HCT116 (cell line): ENCODE measurements around the gene HCRTR1. TPM values are rescaled to one million over a fixed set of nuclear protein-coding genes. Genes with fewer than 3 reads are reported as not detected.

Experiments
- ATAC-seq: fragments of 200-7000 bp; cut with Tn5 transposase; 2 replicates; pipeline ENCODE4 v1.9.1; 2020; ENCODE audit warnings: mild to moderate bottlenecking, moderate library complexity
- BruUV-seq: library from RNA; stranded (reverse); fragments of 400-500 nt; replicated peaks from 2 replicates; lab custom pipeline; 2021; lab: Mats Ljungman, UMichigan
- CTCF ChIA-PET: fragments of 300-600 bp; sonication (Branson Sonifier 250); formaldehyde crosslinking; loops from one replicate; lab custom pipeline; 2021; ENCODE audit warnings: antibody characterized with exemption; lab: Charles Lee
- POLR2A ChIA-PET: fragments of 300-600, 350-600 bp; sonication (Branson Sonifier 250); formaldehyde crosslinking; loops from one replicate; lab custom pipeline; 2021; ENCODE audit warnings: antibody characterized with exemption; lab: Charles Lee
- RAD21 ChIA-PET, 2 experiments: fragments of 300-600 bp; sonication (Branson Sonifier 250); formaldehyde crosslinking; loops; one replicate each; lab custom pipeline; 2023; ENCODE audit warnings: low total read pairs in 2 of 2; ENCODE audit not compliant: uncharacterized antibody in 2 of 2, unreplicated experiment in 2 of 2, low non-redundant PET in 1 of 2; lab: Charles Lee
- DNase-seq: peaks from one replicate; pipeline ENCODE4 v3.0.0-alpha.2; 2010; ENCODE audit warnings: low read depth, low spot score
- H2AFZ ChIP-seq: fragments of 200-600 bp; shearing (Covaris generic), sonication (generic); 2 replicates; pipeline ENCODE4 v1.6.1; 2017; ENCODE audit warnings: low read depth, mixed run types, mixed read lengths, antibody characterized with exemption, low read length; ENCODE audit not compliant: poor library complexity, severe bottlenecking
- H3K27ac ChIP-seq: 2 replicates; pipeline ENCODE4 v1.5.1; 2012; ENCODE audit warnings: low read depth, low read length
- H3K27me3 ChIP-seq: fragments of 200-600 bp; sonication (generic); 2 replicates; pipeline ENCODE4 v1.6.1; 2016; ENCODE audit warnings: mixed run types, low read length, mixed read lengths; ENCODE audit not compliant: insufficient read depth
- H3K36me3 ChIP-seq, 2 experiments: fragments of 200-500 bp in 1 of 2; fragments of 200-600 bp in 1 of 2; sonication (Bioruptor generic) in 1 of 2; sonication (generic) in 1 of 2; 2 replicates each; pipeline versions ENCODE4 v1.5.1 to v1.6.1; 2014 to 2016; ENCODE audit warnings: low read length in 2 of 2, inconsistent platforms in 1 of 2, mixed read lengths in 1 of 2, mixed run types in 1 of 2; ENCODE audit not compliant: insufficient read depth in 2 of 2, control insufficient read depth in 1 of 2
- H3K4me1 ChIP-seq, 2 experiments: fragments of 200-600 bp in 1 of 2; sonication (generic) in 1 of 2; 2 replicates each; pipeline versions ENCODE4 v1.5.1 to v1.6.1; 2012 to 2017; ENCODE audit warnings: low read length in 2 of 2, inconsistent platforms in 1 of 2, mild to moderate bottlenecking in 1 of 2, mixed read lengths in 1 of 2, mixed run types in 1 of 2, moderate library complexity in 1 of 2; ENCODE audit not compliant: insufficient read depth in 2 of 2, control insufficient read depth in 1 of 2
- H3K4me2 ChIP-seq: fragments of 200-600 bp; sonication (generic); 2 replicates; pipeline ENCODE4 v1.6.1; 2017; ENCODE audit warnings: mixed run types, low read length, mixed read lengths
- H3K4me3 ChIP-seq, 2 experiments: fragments of 200-600 bp in 1 of 2; sonication (generic) in 1 of 2; replicated peaks in 1 of 2; 2 replicates each; pipeline ENCODE4 v1.5.1; 2011 to 2016; ENCODE audit warnings: low read length in 2 of 2, control low read depth in 1 of 2, low read depth in 1 of 2, mild to moderate bottlenecking in 1 of 2, mixed read lengths in 1 of 2, mixed run types in 1 of 2
- H3K79me2 ChIP-seq: fragments of 200-600 bp; sonication (generic); 2 replicates; pipeline ENCODE4 v1.6.1; 2017; ENCODE audit warnings: mild to moderate bottlenecking, mixed run types, low read length, moderate library complexity, mixed read lengths; ENCODE audit not compliant: insufficient read depth
- H3K9ac ChIP-seq: fragments of 200-600 bp; sonication (generic); 2 replicates; pipeline ENCODE4 v1.6.1; 2016; ENCODE audit warnings: low read length, mixed read lengths
- H3K9me2 ChIP-seq: fragments of 200-600 bp; sonication (generic), shearing (Covaris generic); 2 replicates; pipeline ENCODE4 v1.6.1; 2017; ENCODE audit warnings: mixed run types, mild to moderate bottlenecking, moderate library complexity; ENCODE audit not compliant: insufficient read depth
- H3K9me3 ChIP-seq, 2 experiments: fragments of 200-500 bp in 1 of 2; fragments of 200-600 bp in 1 of 2; sonication (Bioruptor generic) in 1 of 2; sonication (generic) in 1 of 2; 2 replicates each; pipeline ENCODE4 v1.6.1; 2014 to 2017; ENCODE audit warnings: low read length in 2 of 2, mixed read lengths in 2 of 2, inconsistent platforms in 1 of 2, low read depth in 1 of 2, mild to moderate bottlenecking in 1 of 2, mixed run types in 1 of 2, moderate library complexity in 1 of 2; ENCODE audit not compliant: control insufficient read depth in 1 of 2, insufficient read depth in 1 of 2
- H4K20me1 ChIP-seq: fragments of 200-600 bp; sonication (generic), shearing (Covaris generic); 2 replicates; pipeline ENCODE4 v1.6.1; 2017; ENCODE audit warnings: mixed run types, mild to moderate bottlenecking, moderate library complexity; ENCODE audit not compliant: insufficient read depth
- CBX3 ChIP-seq: IDR thresholded peaks from 2 replicates; pipeline ENCODE4 v1.6.1; 2012; ENCODE audit warnings: low read depth
- CTCF ChIP-seq, 3 experiments: fragments of 200-600 bp in 1 of 3; sonication (generic) in 1 of 3; IDR thresholded peaks in 2 of 3; conservative IDR thresholded peaks in 1 of 3; 2 replicates each; pipeline ENCODE4 v1.5.1; 2012 to 2017; ENCODE audit warnings: low read depth in 2 of 3, low read length in 2 of 3, antibody characterized with exemption in 1 of 3, borderline replicate concordance in 1 of 3, control low read depth in 1 of 3, mild to moderate bottlenecking in 1 of 3, mixed read lengths in 1 of 3, mixed run types in 1 of 3, moderate library complexity in 1 of 3; ENCODE audit not compliant: insufficient read depth in 1 of 3
- EGR1 ChIP-seq: IDR thresholded peaks from 2 replicates; pipeline ENCODE4 v1.6.1; 2012; ENCODE audit warnings: low read depth
- ELF1 ChIP-seq: IDR thresholded peaks from 2 replicates; pipeline ENCODE4 v1.6.1; 2012; ENCODE audit warnings: low read depth, borderline replicate concordance
- EZH2 ChIP-seq: fragments of 200-600 bp; sonication (generic); IDR thresholded peaks from 2 replicates; pipeline ENCODE4 v1.6.1; 2017; ENCODE audit warnings: antibody characterized with exemption, mixed run types
- FOSL1 ChIP-seq: IDR thresholded peaks from 2 replicates; pipeline ENCODE4 v1.6.1; 2012; ENCODE audit warnings: low read depth
- POLR2A ChIP-seq: IDR thresholded peaks from 2 replicates; pipeline ENCODE4 v1.7.0; 2011; ENCODE audit warnings: borderline replicate concordance; ENCODE audit not compliant: insufficient read depth, insufficient read length; ENCODE audit errors: extremely low read depth
- POLR2AphosphoS5 ChIP-seq: IDR thresholded peaks from 2 replicates; pipeline ENCODE4 v1.6.1; 2011; ENCODE audit warnings: mild to moderate bottlenecking, low read depth, low read length, moderate library complexity
- SIN3A ChIP-seq: IDR thresholded peaks from 2 replicates; pipeline ENCODE4 v1.6.1; 2012; ENCODE audit warnings: low read depth
- SP1 ChIP-seq: IDR thresholded peaks from 2 replicates; pipeline ENCODE4 v1.6.1; 2012; ENCODE audit warnings: low read depth
- SRF ChIP-seq: IDR thresholded peaks from 2 replicates; pipeline ENCODE4 v1.6.1; 2012; ENCODE audit warnings: low read depth
- TCF7L2 ChIP-seq: IDR thresholded peaks from 2 replicates; pipeline ENCODE4 v1.7.0; 2011; ENCODE audit warnings: borderline replicate concordance, inconsistent platforms; ENCODE audit not compliant: insufficient read depth, insufficient read length; ENCODE audit errors: extremely low read depth
- ZFX ChIP-seq: fragments of 450-650 bp; IDR thresholded peaks from 2 replicates; pipeline ENCODE4 v1.6.1; 2017
- intact Hi-C: fragments of 100-400 bp; cut with micrococcal nuclease; formaldehyde crosslinking; loops from 2 replicates; pipeline ENCODE4 v1.10.0; 2022
- total RNA-seq: library from RNA; stranded (reverse); gene quantifications from one replicate; pipeline ENCODE4 v1.2.1, GENCODE V29; 2021; ENCODE audit not compliant: unreplicated experiment
- TF ChIP-seq, protein P1 (sequence below): IDR thresholded peaks from 2 replicates; pipeline ENCODE4 v1.6.1; 2011; ENCODE audit warnings: mild to moderate bottlenecking, low read length, moderate library complexity; ENCODE audit not compliant: insufficient replicate concordance; ENCODE audit errors: extremely low read depth
- TF ChIP-seq, protein P2 (sequence below): IDR thresholded peaks from 2 replicates; pipeline ENCODE4 v1.6.1; 2012

The HCRTR1 gene
- total RNA-seq, 1 experiment from 2014 or later: not detected

GRCh38 chr1:31671561-31672201 is 54.2 kb downstream of the HCRTR1 start:
- Histone ChIP-seq H3K9me3 (no peaks in the 10 kb centered on the region), H3K9ac (no peak overlapping the region), H3K4me3 (no peak overlapping the region), H2AFZ (no peak overlapping the region), H4K20me1 (no peaks in the 10 kb centered on the region), H3K4me2 (no peak overlapping the region), H3K27ac (no peak overlapping the region), H3K79me2 (no peaks in the 10 kb centered on the region), H3K27me3 (no peaks in the 10 kb centered on the region), H3K36me3 (no peaks in the 10 kb centered on the region), H3K4me1 (peaks cover 17 to 22% of the 10 kb centered on the region in 2 experiments), H3K9me2 (no peaks in the 10 kb centered on the region)
- intact Hi-C loops: no loop called here
- ChIA-PET CTCF (interaction anchor here (0.7 kb wide), 1 partner anchor 118 kb away, joined by 3 read pairs; no protein-coding TSS in a partner anchor), POLR2A (no interaction called here), RAD21 (no interaction called here)
- BruUV-seq: no TSS peak
- TF ChIP-seq, protein P1, sequence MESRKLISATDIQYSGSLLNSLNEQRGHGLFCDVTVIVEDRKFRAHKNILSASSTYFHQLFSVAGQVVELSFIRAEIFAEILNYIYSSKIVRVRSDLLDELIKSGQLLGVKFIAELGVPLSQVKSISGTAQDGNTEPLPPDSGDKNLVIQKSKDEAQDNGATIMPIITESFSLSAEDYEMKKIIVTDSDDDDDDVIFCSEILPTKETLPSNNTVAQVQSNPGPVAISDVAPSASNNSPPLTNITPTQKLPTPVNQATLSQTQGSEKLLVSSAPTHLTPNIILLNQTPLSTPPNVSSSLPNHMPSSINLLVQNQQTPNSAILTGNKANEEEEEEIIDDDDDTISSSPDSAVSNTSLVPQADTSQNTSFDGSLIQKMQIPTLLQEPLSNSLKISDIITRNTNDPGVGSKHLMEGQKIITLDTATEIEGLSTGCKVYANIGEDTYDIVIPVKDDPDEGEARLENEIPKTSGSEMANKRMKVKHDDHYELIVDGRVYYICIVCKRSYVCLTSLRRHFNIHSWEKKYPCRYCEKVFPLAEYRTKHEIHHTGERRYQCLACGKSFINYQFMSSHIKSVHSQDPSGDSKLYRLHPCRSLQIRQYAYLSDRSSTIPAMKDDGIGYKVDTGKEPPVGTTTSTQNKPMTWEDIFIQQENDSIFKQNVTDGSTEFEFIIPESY: no peak
- TF ChIP-seq EZH2: no peak
- TF ChIP-seq SRF: no peak
- TF ChIP-seq, protein P2, sequence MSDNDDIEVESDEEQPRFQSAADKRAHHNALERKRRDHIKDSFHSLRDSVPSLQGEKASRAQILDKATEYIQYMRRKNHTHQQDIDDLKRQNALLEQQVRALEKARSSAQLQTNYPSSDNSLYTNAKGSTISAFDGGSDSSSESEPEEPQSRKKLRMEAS: no peak
- TF ChIP-seq SIN3A: no peak
- no peak for TF ChIP-seq EGR1
- TF ChIP-seq SP1: no peak
- TF ChIP-seq POLR2A: no peak
- TF ChIP-seq CBX3: no peak
- no peak for TF ChIP-seq ELF1
- TF ChIP-seq POLR2AphosphoS5: no peak
- TF ChIP-seq CTCF (IDR thresholded peaks at IDR 0.05 in 2 of 3, conservative IDR thresholded peaks at IDR 0.05 in 1 of 3; ENCODE audit: borderline replicate concordance in 1 of 3, insufficient read depth in 1 of 3, low read depth in 2 of 3, low read length in 2 of 3): no peak
- no peak for TF ChIP-seq FOSL1
- TF ChIP-seq ZFX: no peak
- no peak for TF ChIP-seq TCF7L2
- DNase-seq: no peak
- ATAC-seq: no peak
